ENCODE data around the gene GABARAP.

The GABARAP gene

DNA sequence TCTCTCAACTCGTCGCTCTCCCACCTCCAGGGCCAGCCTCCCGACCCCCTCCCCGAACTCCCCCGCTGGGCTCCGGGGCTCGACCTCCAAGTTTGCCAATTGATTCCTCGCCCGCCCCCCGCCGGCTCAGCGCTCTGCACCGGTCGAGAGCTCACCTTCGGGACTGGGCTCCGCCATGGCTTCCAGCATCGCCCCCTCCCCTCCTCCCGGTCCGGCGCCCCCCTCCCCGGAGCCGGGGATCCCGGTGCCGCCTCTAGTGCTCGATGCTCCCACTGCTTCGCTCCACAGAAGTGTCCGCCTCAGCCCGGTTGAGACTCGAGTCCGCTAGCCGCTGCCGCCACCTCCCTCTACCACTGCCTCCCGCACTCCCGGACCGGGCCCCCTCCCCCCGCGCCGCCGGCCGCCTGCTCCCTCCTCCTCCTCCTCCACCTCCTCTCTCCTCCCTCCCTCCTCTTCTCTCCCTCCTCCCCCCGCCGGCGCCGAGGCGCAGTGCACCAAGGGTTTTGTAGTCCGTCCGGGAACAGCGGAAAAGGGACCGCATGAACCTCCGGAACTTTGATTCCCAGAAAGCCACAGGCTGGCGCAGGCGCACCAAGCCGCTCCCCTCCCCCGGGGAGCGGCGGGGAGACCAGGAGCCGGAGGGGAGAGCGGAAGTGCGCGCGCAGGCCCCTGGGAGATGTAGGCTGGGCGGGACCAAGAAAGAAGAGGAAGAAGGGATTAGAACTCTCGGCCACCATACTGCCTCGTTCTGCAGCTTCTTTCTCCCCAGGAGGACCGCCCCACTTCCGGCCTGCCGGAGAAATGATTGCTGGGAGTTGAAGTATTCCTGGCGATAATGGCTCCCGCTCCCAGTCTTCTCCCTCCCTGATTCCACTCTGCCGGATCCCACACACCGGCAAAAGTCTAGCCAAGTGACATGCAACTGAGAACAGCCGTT is 2.9 kb downstream of the GABARAP start, which contains the start of gene PHF23:
PHF23 (minus strand) TSS at position 367 of the 937 bp plus-strand sequence; CDS start at position 189, 178 bp downstream.
- DNase-seq: peak; percentile 86

DNA sequence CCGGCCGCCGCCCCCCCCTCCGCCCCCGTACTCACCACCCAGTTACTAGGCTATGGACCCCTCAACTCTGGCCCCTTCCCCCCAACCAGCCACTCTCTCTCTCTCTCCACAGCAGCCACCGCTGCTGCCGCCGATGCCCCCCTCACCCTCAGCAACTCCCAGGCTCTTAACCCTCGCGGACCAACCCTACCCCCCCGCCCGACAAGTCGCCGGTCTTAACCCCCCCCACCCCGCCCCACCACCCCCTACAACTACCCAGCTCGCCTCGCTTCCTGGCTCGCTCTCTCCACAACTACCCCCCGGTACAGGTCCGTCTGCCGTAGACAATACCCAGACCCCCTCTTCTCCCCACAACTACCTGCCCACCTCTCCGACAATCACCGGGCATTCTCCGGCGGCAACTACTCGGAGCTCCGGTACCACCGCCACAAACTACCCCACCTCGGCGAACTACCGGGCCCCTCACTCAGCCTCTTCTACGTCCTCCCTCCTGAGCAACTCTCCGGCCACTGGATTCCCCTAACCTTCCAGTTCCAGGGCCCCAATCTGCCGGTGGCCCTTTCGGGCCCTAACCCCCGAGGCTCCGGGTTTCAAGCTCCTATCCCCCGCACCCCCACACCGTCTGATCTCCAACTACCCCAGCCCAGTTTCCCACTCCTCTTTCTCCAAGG is 3.7 kb downstream of the GABARAP start:
- DNase-seq: no peak

DNA sequence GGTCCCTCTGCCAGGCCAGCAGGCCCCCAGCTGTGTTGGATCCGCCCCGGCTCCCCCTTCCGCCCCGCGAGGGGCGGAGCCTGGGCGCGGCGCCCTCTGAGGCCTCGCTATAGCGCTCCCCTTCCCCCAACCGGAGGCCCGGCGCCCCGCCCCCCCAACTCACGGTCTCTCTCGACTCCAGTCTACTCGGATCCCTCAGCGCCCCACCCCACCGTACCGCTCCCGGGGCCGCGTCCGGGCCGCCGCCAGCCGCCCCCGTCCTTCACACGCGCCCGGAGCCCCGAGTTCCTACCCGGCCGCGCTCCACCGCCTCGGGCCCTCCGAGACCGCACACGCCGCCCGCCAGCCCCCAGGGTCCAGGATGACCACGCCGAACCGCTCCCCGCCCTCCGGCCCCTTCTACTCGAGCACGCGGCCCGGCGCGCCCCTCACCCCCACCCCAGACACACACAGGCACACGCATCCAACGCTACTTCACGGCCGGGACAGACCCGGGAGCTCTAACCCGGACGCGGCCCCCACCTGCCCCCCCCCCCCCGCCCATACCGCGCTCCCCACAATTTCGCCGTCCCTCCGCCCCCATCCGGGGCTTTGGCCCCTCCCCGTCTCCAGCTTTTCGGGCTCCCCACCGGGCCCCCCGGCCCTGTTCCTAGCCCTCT is 4.4 kb downstream of the GABARAP start:
- no peak for DNase-seq

DNA sequence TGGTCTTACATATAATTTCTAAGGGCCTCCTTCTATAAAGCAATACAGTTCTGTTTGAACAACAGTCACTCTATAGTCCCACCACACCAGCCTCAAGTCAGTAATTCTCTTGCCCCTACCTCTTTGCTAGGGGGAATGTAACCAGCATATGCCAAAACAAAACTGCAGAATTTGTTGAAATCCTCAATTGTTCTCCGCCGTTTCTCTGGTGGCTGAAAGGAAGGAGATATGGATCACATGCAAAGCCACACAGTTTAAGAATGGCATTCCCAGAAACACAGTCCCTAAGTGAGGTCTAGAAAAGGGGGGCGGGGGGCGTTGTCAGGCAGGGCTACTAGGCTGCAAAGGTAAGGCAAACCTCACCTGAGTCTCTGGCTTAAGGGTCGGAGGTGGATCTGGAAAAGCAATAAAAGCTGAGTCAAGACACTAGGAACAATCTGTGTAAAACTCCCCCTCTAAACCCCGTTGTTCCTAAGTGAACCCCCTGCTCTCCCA is 4.9 kb downstream of the GABARAP start:
- no peak for DNase-seq

GRCh38 chr17:7236808-7237207 is 5.4 kb downstream of the GABARAP start:
- DNase-seq: no peak

- DNase-seq: no peak
These were observed 6.3 kb downstream of the GABARAP start for GRCh38 chr17:7235693-7236665.

DNA sequence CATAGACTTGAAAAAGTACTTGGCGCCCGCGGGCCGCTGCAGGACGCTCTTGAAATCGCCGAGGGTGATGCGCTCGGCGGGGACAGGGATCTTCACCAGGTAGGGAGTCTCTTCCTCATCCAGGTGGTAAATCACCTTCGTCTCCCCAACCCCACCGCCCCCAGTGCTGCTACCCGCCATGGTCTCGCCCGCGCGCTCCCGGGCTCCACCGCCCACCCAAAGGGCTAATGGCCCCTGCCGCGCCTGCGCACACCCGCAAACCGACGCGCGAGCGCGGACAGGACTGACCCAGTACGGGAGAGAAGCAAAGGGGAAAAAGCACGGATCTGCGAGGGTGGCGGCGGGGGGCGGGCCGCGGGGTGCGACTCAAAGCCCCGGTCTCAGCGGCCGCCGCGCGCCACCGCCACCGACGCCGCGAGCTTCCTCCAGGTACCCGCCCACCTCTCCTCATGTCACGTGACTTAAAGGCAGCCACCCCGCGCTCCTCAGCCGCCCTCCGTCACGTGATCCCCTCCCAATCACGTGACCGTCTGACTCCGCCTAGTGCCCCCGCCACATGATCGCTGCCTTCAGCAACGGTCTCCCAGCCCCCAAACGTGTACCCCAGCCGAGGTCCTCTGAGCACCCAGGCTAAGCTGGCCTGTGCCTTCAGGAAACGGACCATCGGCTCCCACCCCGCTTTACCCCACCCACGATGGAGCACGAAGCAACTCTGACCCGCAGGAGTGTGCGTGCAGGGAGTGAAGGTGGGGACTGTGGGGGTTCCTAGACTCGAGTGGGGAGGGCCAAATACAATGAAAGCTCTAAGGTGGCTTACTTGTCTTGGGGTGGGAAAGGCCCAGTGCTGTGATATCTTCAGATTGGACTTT is 7.9 kb downstream of the GABARAP start, which contains the start of gene DVL2:
DVL2 (minus strand) TSS at position 435 of the 869 bp plus-strand sequence; CDS start at position 180, 255 bp downstream.
- DNase-seq: no peak

DNA sequence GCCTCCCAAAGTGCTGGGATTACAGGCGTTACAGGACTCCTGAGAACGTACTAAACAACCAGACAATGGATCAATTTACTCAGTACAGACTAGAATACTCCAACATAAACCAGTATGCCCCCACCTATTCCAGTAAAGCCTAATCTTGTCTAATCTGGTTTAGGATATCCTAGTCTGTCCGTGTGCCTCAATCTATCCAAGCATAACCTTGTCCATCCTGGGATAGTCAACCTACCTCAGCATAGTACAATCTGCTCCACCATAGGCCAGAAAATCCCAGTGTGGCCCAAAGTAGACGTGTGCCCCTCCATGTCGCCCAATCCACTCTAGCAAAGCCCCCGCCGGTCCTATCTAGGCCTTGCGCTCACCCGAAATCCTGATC is 8.6 kb downstream of the GABARAP start:
- no peak for DNase-seq

DNA sequence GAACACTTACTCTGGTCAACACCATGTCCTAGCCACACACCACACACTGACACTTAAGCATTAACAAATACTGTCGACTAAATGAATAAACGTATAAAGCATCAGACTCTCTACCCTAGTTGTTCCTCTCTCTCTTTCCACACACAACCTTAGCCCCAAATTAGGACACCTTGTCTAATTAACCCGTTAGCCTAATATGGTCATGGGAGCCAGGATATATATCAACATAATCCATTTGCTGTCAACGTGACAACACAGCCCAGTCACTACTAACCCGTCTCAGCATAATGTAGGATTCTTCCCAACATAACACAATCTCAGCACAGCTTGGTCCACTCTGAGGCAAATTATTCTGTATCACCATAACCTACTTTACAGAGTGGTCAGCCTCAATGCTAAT is 10.1 kb downstream of the GABARAP start:
- DNase-seq: no peak

- no peak for DNase-seq
These were observed 12.7 kb downstream of the GABARAP start for GRCh38 chr17:7229504-7229903.

DNA sequence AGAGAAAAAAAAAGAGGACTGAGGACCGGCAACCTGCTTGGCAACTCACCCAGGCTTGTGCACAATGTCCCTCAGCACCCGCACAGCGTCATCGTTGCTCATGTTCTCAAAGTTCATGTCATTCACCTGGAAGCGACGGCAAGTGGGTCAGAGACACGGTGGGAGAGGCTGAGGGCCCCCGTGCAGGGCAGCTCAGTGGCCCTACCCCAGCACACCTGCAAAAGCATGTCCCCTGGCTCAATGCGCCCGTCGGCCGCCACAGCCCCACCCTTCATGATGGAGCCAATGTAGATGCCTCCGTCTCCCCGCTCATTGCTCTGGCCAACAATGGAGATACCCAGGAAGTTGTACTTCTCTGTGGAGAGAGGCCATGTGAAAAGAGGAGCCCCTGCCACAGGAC is 13.3 kb downstream of the GABARAP start:
- no peak for DNase-seq

GRCh38 chr17:7226721-7227710 is 15.2 kb downstream of the GABARAP start:
- DNase-seq: no peak

DNA sequence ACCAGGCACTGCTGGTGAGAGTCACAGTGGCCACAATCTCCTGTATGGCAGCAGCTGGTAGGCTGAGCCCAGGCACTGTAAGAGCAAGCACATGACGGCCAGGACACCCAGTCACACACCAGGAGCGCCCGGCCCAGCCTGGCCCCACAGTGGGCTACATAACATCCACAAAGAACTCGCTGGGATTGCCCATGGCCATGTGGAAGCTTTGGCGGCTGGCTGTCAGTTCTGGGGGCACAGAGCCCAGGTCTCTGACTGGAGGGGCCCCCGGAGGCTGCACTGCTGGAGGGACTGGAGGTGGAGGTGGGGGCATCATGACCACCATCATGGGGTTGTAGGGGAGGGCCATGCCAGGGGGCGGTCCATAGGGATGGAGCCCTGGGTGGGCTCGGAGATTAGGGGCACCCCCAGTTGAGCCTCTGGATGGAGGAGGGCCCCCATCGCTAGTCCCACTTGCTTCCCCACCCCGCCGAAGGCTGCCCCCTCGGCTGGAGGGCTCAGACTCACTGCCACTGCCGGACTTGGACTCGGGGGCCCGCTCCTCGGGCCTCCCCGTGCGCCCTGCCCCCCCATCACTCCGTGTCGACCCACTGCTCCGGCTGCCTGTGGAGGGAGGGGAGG is 16.4 kb downstream of the GABARAP start:
- DNase-seq: no peak

DNA sequence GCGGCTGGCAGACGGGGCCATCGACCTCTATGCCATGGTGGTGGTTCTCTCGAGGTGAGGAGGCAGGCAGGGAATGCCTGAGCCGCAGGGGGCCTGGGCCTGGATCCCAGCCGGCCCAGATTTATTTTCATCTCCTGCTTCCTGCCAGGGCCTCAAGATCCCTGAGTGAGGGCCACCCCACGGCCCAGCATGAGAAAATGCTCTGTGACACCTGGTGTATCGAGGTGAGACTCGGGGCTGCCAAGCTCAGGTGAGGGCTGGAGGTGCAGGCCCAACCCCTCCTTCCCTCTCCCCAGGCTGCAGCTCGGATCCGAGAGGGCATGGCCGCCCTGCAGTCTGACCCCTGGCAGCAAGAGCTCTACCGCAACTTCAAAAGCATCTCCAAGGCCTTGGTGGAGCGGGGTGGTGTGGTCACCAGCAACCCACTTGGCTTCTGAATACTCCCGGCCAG is 17.6 kb downstream of the GABARAP start:
- DNase-seq: no peak

GRCh38 chr17:7224110-7224509 is 18.1 kb downstream of the GABARAP start:
- no peak for DNase-seq

DNA sequence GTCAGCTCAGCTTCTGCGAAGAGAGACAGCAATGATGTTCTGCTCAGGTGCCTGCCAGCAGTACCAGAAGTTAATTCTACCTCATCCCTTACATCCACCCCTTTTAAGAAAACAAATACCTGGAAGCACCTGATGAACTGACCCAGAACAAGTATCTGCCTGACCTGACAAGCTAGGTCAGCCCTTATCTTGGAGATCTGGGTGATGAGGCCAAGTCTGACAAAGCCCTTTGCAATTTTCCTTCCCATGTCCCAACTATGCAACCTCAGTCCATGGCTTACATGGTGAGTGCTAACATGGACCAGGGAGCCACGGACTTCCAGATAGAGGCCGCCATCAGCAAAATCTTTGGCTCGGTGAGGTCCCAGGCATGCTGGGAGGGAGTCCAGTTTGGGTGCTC is 18.9 kb downstream of the GABARAP start:
- DNase-seq: no peak

DNA sequence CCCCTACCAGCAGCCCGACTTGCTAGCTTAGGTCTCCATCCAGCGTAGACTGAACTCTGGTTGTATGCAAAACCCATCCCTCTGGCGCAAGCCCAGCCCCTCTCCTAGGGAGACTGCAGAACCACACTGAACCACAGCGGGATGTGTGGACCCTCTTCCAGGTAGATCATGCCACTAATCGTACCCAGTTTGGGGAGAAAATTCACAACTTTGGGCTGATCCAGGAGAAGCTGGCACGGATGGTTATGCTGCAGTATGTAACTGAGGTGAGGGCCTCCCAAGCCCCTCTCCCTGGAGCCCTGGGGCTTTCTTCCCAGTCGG is 19.3 kb downstream of the GABARAP start:
- no peak for DNase-seq

DNA sequence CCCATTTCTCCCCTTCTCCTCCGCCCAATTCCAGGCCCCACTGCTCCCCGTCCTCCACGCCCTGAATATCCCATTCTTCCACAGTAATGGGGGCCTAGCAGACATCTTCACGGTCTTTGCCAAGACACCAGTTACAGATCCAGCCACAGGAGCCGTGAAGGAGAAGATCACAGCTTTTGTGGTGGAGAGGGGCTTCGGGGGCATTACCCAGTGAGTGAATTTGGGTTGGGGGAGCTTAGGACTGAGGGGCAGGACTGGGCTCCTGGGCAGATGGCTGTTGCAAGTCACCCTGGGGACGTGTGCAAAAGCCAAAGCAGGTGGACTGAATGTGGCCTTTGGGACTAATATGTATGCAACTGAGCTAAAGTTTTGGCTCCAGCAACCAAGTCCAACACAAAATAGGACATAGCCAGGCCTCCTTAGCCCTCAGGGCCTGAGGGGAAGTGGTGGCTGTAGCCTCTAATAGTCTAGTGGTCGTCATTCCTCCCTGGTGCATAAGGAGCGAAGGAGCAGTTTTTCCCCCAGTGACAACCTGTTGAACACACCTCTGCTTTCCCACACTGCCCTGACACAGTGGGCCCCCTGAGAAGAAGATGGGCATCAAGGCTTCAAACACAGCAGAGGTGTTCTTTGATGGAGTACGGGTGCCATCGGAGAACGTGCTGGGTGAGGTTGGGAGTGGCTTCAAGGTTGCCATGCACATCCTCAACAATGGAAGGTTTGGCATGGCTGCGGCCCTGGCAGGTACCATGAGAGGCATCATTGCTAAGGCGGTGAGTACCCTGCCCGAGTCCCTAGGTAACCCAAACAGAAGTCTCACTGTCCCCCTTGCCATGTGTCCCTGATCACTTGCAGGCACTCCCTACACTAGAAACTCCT is 19.9 kb downstream of the GABARAP start:
- DNase-seq: no peak

Measured in cortex of kidney (tissue), 1 donor.